GM12878 (cell line): ENCODE data around the gene DLG1. TPM values are rescaled to one million over a fixed set of nuclear protein-coding genes. Genes with fewer than 3 reads are reported as not detected.

Experiments
- ATAC-seq: fragments of 200-7000 bp; cut with Tn5 transposase; 3 replicates; pipeline ENCODE4 v1.9.1; 2020; ENCODE audit warnings: mild to moderate bottlenecking, moderate library complexity
- BruUV-seq: library from RNA; stranded (reverse); fragments of 400-500 nt; replicated peaks from 2 replicates; lab custom pipeline; 2021; lab: Mats Ljungman, UMichigan
- CTCF ChIA-PET: fragments of 300-600 bp; sonication (Branson Sonifier 250); formaldehyde crosslinking; extraction: SDS; loops from one replicate; lab custom pipeline; 2021; ENCODE audit warnings: inconsistent platforms; lab: Yijun Ruan, JAX
- POLR2A ChIA-PET: fragments of 350-600 bp; formaldehyde crosslinking; extraction: SDS; loops from one replicate; lab custom pipeline; 2021; ENCODE audit warnings: inconsistent platforms; lab: Charles Lee
- RAD21 ChIA-PET: fragments of 300-600 bp; sonication (Branson Sonifier 250); formaldehyde crosslinking; loops from one replicate; lab custom pipeline; 2023; ENCODE audit warnings: antibody characterized with exemption; ENCODE audit not compliant: unreplicated experiment; lab: Charles Lee
- SMC1A ChIA-PET: fragments of 300-600 bp; sonication (Branson Sonifier 250); formaldehyde crosslinking; loops from one replicate; lab custom pipeline; 2023; ENCODE audit not compliant: unreplicated experiment, uncharacterized antibody; lab: Charles Lee
- DNase-seq: peaks from one replicate; pipeline ENCODE4 v3.0.0-alpha.2; 2011; ENCODE audit warnings: low read depth, low spot score
- FAIRE-seq: peaks from 3 replicates; lab custom pipeline; 2011; peaks lifted over from hg19 to GRCh38; lab: Jason Lieb, UNC
- H2AFZ ChIP-seq: 2 replicates; pipeline ENCODE4 v1.6.0; 2011; ENCODE audit warnings: low read depth, low read length, control low read depth; ENCODE audit not compliant: control insufficient read depth
- H3K27ac ChIP-seq: 2 replicates; pipeline ENCODE4 v1.5.1; 2011; ENCODE audit warnings: control low read depth; ENCODE audit not compliant: control insufficient read depth, insufficient read depth
- H3K27me3 ChIP-seq, 2 experiments: replicated peaks in 1 of 2; 2 replicates each; pipeline versions ENCODE4 v1.6.0 to v1.6.1; 2011; ENCODE audit warnings: low read length in 1 of 2; ENCODE audit not compliant: control insufficient read depth in 2 of 2, insufficient read depth in 2 of 2
- H3K36me3 ChIP-seq, 2 experiments: 2 replicates each; pipeline ENCODE4 v1.5.1; 2011; ENCODE audit warnings: low read length in 1 of 2; ENCODE audit not compliant: control insufficient read depth in 2 of 2, insufficient read depth in 2 of 2
- H3K4me1 ChIP-seq: 2 replicates; pipeline ENCODE4 v1.6.1; 2011; ENCODE audit warnings: mild to moderate bottlenecking, low read length, moderate library complexity, mixed read lengths; ENCODE audit not compliant: control insufficient read depth, insufficient read depth
- H3K4me2 ChIP-seq: 2 replicates; pipeline ENCODE4 v1.6.0; 2011; ENCODE audit warnings: control low read depth; ENCODE audit not compliant: control insufficient read depth, insufficient read depth
- H3K4me3 ChIP-seq: fragments of 200-600 bp; sonication (generic); 2 replicates; pipeline ENCODE4 v1.5.1; 2016
- H3K79me2 ChIP-seq: 2 replicates; pipeline ENCODE4 v1.6.0; 2011; ENCODE audit warnings: low read length; ENCODE audit not compliant: control insufficient read depth, insufficient read depth
- H3K9ac ChIP-seq: 2 replicates; pipeline ENCODE4 v1.8.0; 2011; ENCODE audit warnings: low read length, control low read depth, mixed read lengths; ENCODE audit not compliant: control insufficient read depth, insufficient read depth
- H3K9me3 ChIP-seq: replicated peaks from 3 replicates; pipeline ENCODE4 v1.5.1; 2011; ENCODE audit warnings: mild to moderate bottlenecking, low read length; ENCODE audit not compliant: control insufficient read depth, insufficient read depth
- H4K20me1 ChIP-seq: 2 replicates; pipeline ENCODE4 v1.6.0; 2011; ENCODE audit not compliant: control insufficient read depth, insufficient read depth
- ETV6 ChIP-seq, 2 experiments: fragments of 450-650 bp in 1 of 2; IDR thresholded peaks in 1 of 2; conservative IDR thresholded peaks in 1 of 2; 2 replicates each; pipeline ENCODE4 v1.6.1; 2014; ENCODE audit warnings: antibody characterized with exemption in 1 of 2, borderline replicate concordance in 1 of 2, low read depth in 1 of 2, mild to moderate bottlenecking in 1 of 2, moderate library complexity in 1 of 2
- FOS ChIP-seq: IDR thresholded peaks from 3 replicates; pipeline ENCODE4 v1.6.1; 2011; ENCODE audit warnings: borderline replicate concordance; ENCODE audit not compliant: insufficient read length; ENCODE audit errors: extremely low read depth
- LARP7 ChIP-seq: fragments of 450-650 bp; IDR thresholded peaks from 2 replicates; pipeline ENCODE4 v1.6.1; 2017; ENCODE audit warnings: mild to moderate bottlenecking
- MYB ChIP-seq: fragments of 150-350 bp; IDR thresholded peaks from 2 replicates; pipeline ENCODE4 v1.6.1; 2014; ENCODE audit warnings: mild to moderate bottlenecking, low read depth, low read length, borderline replicate concordance
- POLR2AphosphoS5 ChIP-seq: IDR thresholded peaks from 2 replicates; pipeline ENCODE4 v1.6.1; 2011; ENCODE audit warnings: mild to moderate bottlenecking, low read length, inconsistent platforms
- RCOR1 ChIP-seq: conservative IDR thresholded peaks from 2 replicates; pipeline ENCODE4 v1.6.1; 2012; ENCODE audit warnings: low read depth, low read length, improper control_type of control experiment
- RUNX3 ChIP-seq: IDR thresholded peaks from 2 replicates; pipeline ENCODE4 v1.6.1; 2012; ENCODE audit warnings: low read length, inconsistent platforms
- TBL1XR1 ChIP-seq: IDR thresholded peaks from 2 replicates; pipeline ENCODE4 v1.6.1; 2012; ENCODE audit warnings: low read depth, low read length, improper control_type of control experiment
- TCF12 ChIP-seq: IDR thresholded peaks from 2 replicates; pipeline ENCODE4 v1.6.1; 2011; ENCODE audit warnings: low read depth, mild to moderate bottlenecking, low read length
- TCF7 ChIP-seq: IDR thresholded peaks from 2 replicates; pipeline ENCODE4 v1.6.1; 2014; ENCODE audit warnings: antibody characterized with exemption, borderline replicate concordance
- YY1 ChIP-seq: IDR thresholded peaks from 2 replicates; pipeline ENCODE4 v1.6.1; 2011; ENCODE audit warnings: low read depth, mild to moderate bottlenecking, low read length
- in situ Hi-C: fragments of 300-500 bp; cut with MboI; formaldehyde crosslinking; loops from 9 replicates; pipeline ENCODE4 v1.14.3; 2018; ENCODE audit warnings: mixed read lengths
- intact Hi-C: fragments of 100-400 bp; cut with micrococcal nuclease; formaldehyde crosslinking; loops from one replicate; pipeline ENCODE4 v1.14.2; 2022; ENCODE audit not compliant: unreplicated experiment
- polyA plus RNA-seq, 11 experiments: library from polyadenylated mRNA; depleted of rRNA in 4 of 11; unstranded in 6 of 11; stranded (reverse) in 5 of 11; fragments of >200 nt; fragmentation: Nextera tagmentation in 4 of 11; fragmentation: Illumina TruSeq in 1 of 11; extraction: Ambion mirVana in 4 of 11; extraction: Trizol in 1 of 11; gene quantifications; 1 replicate in 1 of 11; 2 replicates in 10 of 11; pipeline versions ENCODE4 v1.2.1 to v1.2.3, GENCODE V29; 2011 to 2016; ENCODE audit warnings: inconsistent platforms in 2 of 11, missing spikeins in 2 of 11, low read depth in 1 of 11
- total RNA-seq, 4 experiments: library from RNA; depleted of rRNA in 3 of 4; stranded (reverse); fragments of >200 nt in 3 of 4; fragmentation: Illumina TruSeq in 1 of 4; extraction: Trizol in 1 of 4; gene quantifications; 2 replicates each; pipeline versions ENCODE4 v1.2.1 to v1.2.3, GENCODE V29; 2013 to 2021
- TF ChIP-seq, protein P1 (sequence below): fragments of 450-650 bp; IDR thresholded peaks from 2 replicates; pipeline ENCODE4 v1.6.1; 2018; ENCODE audit warnings: borderline replicate concordance, mild to moderate bottlenecking; ENCODE audit not compliant: partially characterized antibody
- TF ChIP-seq, protein P2 (sequence below): fragments of 450-650 bp; formaldehyde crosslinking; IDR thresholded peaks from 2 replicates; pipeline ENCODE4 v1.4.0; 2022; ENCODE audit warnings: mild to moderate bottlenecking, moderate library complexity
- TF ChIP-seq, protein P3 (sequence below): fragments of 450-650 bp; IDR thresholded peaks from 2 replicates; pipeline ENCODE4 v1.6.1; 2016; ENCODE audit warnings: mild to moderate bottlenecking

The DLG1 gene
- total and polyA plus RNA-seq, 10 of the 15 experiments (the other 5 are each of a cell fraction or from before 2014, with no cell fraction given): 9.2 to 63.1 (median 40.1) TPM

DNA sequence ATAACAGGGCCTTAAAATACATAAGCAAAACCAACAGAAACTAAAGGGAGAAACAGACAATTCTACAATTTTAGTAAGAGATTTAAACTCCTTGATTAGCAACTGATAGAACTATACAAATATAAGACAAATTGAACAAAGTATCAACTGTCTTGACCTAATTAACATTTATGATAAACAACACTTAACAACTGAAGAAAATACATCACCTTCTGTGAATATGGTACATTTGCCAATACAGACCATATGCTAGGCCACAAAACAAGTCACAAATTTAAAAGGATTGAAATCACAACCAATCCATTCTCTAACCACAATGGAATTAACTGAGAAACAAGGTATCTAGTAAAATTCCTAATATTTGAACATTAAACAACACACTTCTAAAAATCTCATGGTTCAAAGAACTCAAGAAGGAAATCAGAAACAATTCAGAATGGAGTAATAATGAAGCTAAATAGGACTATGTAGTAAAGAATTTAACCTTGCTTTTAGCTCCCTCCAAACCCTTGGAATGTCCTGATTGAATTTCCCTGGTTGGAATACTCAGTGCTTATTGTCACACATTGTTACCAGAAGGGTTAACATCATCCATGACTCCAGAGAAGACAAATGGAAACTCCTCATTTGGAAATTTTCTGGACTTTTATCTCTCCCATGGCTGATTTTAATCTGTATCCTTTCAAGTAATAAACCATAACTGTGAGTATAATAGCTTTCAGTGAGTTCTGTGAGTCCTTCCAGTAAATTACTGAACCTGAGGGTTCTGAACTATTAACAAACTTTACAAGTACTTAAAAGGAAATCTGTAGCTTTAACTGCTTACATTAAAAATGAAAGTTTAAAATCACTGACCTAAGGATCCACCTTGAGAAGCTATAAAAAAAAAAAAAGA lies 88.8 kb downstream of the DLG1 start:
- BruUV-seq: no TSS peak
- CTCF ChIA-PET: interaction anchor here (0.6 to 1.5 kb wide), 4 partner anchors 12 to 373 kb away, joined by 3 to 4 read pairs (median 3); no protein-coding TSS in a partner anchor
- no peak for TF ChIP-seq LARP7
- TF ChIP-seq RCOR1: no peak
- no peak for TF ChIP-seq POLR2AphosphoS5
- TF ChIP-seq, protein P1, sequence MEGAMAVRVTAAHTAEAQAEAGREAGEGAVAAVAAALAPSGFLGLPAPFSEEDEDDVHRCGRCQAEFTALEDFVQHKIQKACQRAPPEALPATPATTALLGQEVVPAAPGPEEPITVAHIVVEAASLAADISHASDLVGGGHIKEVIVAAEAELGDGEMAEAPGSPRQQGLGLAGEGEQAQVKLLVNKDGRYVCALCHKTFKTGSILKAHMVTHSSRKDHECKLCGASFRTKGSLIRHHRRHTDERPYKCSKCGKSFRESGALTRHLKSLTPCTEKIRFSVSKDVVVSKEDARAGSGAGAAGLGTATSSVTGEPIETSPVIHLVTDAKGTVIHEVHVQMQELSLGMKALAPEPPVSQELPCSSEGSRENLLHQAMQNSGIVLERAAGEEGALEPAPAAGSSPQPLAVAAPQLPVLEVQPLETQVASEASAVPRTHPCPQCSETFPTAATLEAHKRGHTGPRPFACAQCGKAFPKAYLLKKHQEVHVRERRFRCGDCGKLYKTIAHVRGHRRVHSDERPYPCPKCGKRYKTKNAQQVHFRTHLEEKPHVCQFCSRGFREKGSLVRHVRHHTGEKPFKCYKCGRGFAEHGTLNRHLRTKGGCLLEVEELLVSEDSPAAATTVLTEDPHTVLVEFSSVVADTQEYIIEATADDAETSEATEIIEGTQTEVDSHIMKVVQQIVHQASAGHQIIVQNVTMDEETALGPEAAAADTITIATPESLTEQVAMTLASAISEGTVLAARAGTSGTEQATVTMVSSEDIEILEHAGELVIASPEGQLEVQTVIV: no peak
- TF ChIP-seq, protein P2, sequence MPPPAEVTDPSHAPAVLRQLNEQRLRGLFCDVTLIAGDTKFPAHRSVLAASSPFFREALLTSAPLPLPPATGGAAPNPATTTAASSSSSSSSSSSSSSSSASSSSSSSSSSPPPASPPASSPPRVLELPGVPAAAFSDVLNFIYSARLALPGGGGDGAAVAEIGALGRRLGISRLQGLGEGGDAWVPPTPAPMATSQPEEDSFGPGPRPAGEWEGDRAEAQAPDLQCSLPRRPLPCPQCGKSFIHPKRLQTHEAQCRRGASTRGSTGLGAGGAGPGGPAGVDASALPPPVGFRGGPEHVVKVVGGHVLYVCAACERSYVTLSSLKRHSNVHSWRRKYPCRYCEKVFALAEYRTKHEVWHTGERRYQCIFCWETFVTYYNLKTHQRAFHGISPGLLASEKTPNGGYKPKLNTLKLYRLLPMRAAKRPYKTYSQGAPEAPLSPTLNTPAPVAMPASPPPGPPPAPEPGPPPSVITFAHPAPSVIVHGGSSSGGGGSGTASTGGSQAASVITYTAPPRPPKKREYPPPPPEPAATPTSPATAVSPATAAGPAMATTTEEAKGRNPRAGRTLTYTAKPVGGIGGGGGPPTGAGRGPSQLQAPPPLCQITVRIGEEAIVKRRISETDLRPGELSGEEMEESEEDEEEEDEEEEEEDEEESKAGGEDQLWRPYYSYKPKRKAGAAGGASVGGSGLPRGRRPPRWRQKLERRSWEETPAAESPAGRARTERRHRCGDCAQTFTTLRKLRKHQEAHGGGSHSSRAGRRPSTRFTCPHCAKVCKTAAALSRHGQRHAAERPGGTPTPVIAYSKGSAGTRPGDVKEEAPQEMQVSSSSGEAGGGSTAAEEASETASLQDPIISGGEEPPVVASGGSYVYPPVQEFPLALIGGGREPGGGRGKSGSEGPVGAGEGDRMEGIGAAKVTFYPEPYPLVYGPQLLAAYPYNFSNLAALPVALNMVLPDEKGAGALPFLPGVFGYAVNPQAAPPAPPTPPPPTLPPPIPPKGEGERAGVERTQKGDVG (CRISPR knock-in tag): no peak
- no peak for TF ChIP-seq ETV6 (conservative IDR thresholded peaks at IDR 0.05 in 1 of 2, IDR thresholded peaks at IDR 0.05 in 1 of 2; ENCODE audit: borderline replicate concordance in 1 of 2, low read depth in 1 of 2)
- TF ChIP-seq TBL1XR1: no peak
- TF ChIP-seq RUNX3: no peak
- TF ChIP-seq, protein P3, sequence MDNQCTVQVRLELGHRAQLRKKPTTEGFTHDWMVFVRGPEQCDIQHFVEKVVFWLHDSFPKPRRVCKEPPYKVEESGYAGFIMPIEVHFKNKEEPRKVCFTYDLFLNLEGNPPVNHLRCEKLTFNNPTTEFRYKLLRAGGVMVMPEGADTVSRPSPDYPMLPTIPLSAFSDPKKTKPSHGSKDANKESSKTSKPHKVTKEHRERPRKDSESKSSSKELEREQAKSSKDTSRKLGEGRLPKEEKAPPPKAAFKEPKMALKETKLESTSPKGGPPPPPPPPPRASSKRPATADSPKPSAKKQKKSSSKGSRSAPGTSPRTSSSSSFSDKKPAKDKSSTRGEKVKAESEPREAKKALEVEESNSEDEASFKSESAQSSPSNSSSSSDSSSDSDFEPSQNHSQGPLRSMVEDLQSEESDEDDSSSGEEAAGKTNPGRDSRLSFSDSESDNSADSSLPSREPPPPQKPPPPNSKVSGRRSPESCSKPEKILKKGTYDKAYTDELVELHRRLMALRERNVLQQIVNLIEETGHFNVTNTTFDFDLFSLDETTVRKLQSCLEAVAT: no peak
- no peak for TF ChIP-seq YY1
- no peak for TF ChIP-seq TCF12
- TF ChIP-seq TCF7: no peak
- no peak for TF ChIP-seq FOS
- TF ChIP-seq MYB: no peak

More for the DNA sequence above, 88.8 kb downstream of the DLG1 start:
- ChIA-PET RAD21 (interaction anchor here (0.7 kb wide), 2 partner anchors 15 to 53 kb away, joined by 3 read pairs; no protein-coding TSS in a partner anchor), POLR2A (interaction anchor here (0.6 to 0.9 kb wide), 2 partner anchors 12 to 587 kb away, joined by 3 read pairs; no protein-coding TSS in a partner anchor), SMC1A (interaction anchor here (1.0 kb wide), 2 partner anchors 13 to 15 kb away, joined by 3 read pairs; no protein-coding TSS in a partner anchor)
- H4K20me1 ChIP-seq: no peaks in the 10 kb centered on the region
- H3K27ac ChIP-seq: no peak overlapping the region
- H3K4me2 ChIP-seq: no peak overlapping the region
- no peak for FAIRE-seq
- no peak overlapping the region for H2AFZ ChIP-seq
- intact Hi-C loops (no loop called here), in situ Hi-C loops (no loop called here)
- no peaks in the 10 kb centered on the region for H3K4me1 ChIP-seq
- H3K36me3 ChIP-seq: no peaks in the 10 kb centered on the region
- H3K9ac ChIP-seq: no peak overlapping the region
- no peaks in the 10 kb centered on the region for H3K27me3 ChIP-seq
- ATAC-seq: no peak
- no peak for DNase-seq
- no peaks in the 10 kb centered on the region; the same call in 2 of the 3 replicates for H3K9me3 ChIP-seq
- peaks cover 32% of the 10 kb centered on the region for H3K79me2 ChIP-seq
- H3K4me3 ChIP-seq: no peak overlapping the region
